ENCODE results near the gene MYH9.

The MYH9 gene

DNA sequence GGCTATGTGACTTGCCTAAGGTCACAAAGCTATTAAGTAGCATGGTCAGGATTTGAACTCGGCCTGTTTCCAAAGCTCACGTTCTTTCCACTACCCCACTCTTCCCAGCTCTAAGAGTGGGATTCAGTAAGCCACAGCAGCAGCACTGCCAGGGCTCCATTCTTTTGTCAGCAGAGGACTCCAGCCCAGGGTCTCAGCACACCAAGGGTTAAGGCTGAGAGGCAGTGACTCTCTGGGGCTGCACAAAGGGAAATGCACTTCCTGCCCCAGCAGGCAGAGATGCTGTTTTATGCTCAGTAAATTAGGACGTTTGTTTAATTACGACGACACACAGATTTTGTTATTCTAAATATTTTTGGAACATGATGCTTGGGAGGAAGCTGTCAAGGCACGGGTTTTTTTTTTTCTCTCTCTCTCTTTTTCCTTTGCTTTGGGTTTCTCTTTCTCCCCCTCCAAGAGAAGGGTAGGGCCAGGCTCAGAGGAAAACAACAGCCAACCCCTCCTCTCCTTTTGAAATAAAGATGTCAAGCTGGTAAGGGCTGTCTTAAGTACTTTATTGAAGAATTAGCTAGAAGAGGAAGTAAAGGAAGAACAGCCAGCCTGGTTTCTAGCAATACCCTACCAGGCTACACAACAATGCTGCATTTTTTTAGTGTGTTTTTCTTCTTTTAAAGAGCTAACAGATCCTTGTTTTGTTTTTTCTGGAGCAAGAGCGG, 2.8 kb downstream of the MYH9 start:
- H3K79me2 ChIP-seq: peaks cover 33% of the 10 kb centered on the region
- H2AFZ ChIP-seq: no peak overlapping the region
- no peaks in the 10 kb centered on the region for H3K9me3 ChIP-seq (ENCODE audit: control insufficient read depth, low read length)
- TF ChIP-seq, protein P1, sequence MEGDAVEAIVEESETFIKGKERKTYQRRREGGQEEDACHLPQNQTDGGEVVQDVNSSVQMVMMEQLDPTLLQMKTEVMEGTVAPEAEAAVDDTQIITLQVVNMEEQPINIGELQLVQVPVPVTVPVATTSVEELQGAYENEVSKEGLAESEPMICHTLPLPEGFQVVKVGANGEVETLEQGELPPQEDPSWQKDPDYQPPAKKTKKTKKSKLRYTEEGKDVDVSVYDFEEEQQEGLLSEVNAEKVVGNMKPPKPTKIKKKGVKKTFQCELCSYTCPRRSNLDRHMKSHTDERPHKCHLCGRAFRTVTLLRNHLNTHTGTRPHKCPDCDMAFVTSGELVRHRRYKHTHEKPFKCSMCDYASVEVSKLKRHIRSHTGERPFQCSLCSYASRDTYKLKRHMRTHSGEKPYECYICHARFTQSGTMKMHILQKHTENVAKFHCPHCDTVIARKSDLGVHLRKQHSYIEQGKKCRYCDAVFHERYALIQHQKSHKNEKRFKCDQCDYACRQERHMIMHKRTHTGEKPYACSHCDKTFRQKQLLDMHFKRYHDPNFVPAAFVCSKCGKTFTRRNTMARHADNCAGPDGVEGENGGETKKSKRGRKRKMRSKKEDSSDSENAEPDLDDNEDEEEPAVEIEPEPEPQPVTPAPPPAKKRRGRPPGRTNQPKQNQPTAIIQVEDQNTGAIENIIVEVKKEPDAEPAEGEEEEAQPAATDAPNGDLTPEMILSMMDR (IDR thresholded peaks at IDR 0.05): no peak
- peaks cover 11% of the 10 kb centered on the region for H3K4me1 ChIP-seq
- no peaks in the 10 kb centered on the region for H3K36me3 ChIP-seq (ENCODE audit: control insufficient read depth, insufficient read depth, low read length)
- peak overlapping the region; percentile 79 for H3K27ac ChIP-seq
- no peaks in the 10 kb centered on the region for H3K27me3 ChIP-seq (ENCODE audit: control insufficient read depth, insufficient read depth, low read length)
- peak overlapping the region; percentile 91 for H3K4me2 ChIP-seq (ENCODE audit: low read length)
- peak overlapping the region; percentile 71 for H3K4me3 ChIP-seq (ENCODE audit: low read depth, low read length)
- no peak overlapping the region for H3K9ac ChIP-seq

- peak overlapping the region; percentile 29 for H3K27ac ChIP-seq
- no peak overlapping the region for H3K9ac ChIP-seq
- peaks cover 45% of the 10 kb centered on the region for H3K79me2 ChIP-seq
- H3K4me3 ChIP-seq (ENCODE audit: low read depth, low read length): no peak overlapping the region
- TF ChIP-seq, protein P1 (IDR thresholded peaks at IDR 0.05): no peak
- no peak overlapping the region for H2AFZ ChIP-seq
- no peaks in the 10 kb centered on the region for H3K36me3 ChIP-seq (ENCODE audit: control insufficient read depth, insufficient read depth, low read length)
- peaks cover 11% of the 10 kb centered on the region for H3K4me1 ChIP-seq
- no peaks in the 10 kb centered on the region for H3K9me3 ChIP-seq (ENCODE audit: control insufficient read depth, low read length)
- no peaks in the 10 kb centered on the region for H3K27me3 ChIP-seq (ENCODE audit: control insufficient read depth, insufficient read depth, low read length)
- H3K4me2 ChIP-seq (ENCODE audit: low read length): no peak overlapping the region
Measured at GRCh38 chr22:36383110-36383581, 4.6 kb downstream of the MYH9 start.

DNA sequence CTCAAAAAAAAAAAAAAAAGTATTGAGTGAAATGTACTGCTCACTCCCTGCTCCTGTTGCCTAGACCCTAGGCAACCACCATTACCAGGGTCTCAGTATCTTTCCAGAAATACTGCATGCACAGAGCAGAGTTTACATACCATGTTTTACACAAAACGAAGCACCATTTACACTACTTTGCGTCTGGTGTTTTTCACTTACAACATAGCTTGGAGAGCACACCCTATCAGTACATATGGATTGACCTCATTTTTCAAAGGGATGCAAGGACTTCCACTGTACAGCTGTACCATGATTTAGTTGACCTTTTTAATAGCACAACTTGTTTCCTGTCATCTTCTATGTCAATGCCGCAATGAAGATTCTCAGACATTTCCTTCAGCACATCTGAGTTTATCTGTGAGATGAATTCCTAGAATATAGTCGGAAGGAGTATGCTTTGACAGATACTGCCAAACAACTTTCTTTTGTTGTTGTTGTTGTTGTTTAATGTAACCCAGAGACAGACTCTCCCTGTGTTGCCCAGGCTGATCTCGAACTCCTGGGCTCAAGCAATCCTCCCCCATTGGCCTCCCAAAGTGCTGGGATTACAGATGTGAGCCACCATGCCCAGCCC, 6.1 kb downstream of the MYH9 start:
- H3K4me1 ChIP-seq: peaks cover 11% of the 10 kb centered on the region
- no peak overlapping the region for H3K27ac ChIP-seq
- no peaks in the 10 kb centered on the region for H3K27me3 ChIP-seq (ENCODE audit: control insufficient read depth, insufficient read depth, low read length)
- H3K79me2 ChIP-seq: peaks cover 58% of the 10 kb centered on the region
- no peak overlapping the region for H3K9ac ChIP-seq
- no peak overlapping the region for H2AFZ ChIP-seq
- no peak overlapping the region for H3K4me3 ChIP-seq (ENCODE audit: low read depth, low read length)
- TF ChIP-seq, protein P1 (IDR thresholded peaks at IDR 0.05): no peak
- no peaks in the 10 kb centered on the region for H3K36me3 ChIP-seq (ENCODE audit: control insufficient read depth, insufficient read depth, low read length)
- H3K9me3 ChIP-seq (ENCODE audit: control insufficient read depth, low read length): no peaks in the 10 kb centered on the region
- no peak overlapping the region for H3K4me2 ChIP-seq (ENCODE audit: low read length)

- Histone ChIP-seq H3K4me3 (ENCODE audit: low read depth, low read length) (no peak overlapping the region), H3K27ac (no peak overlapping the region), H3K79me2 (peaks cover 70% of the 10 kb centered on the region), H3K4me1 (peaks cover 3% of the 10 kb centered on the region), H3K9me3 (ENCODE audit: control insufficient read depth, low read length) (no peaks in the 10 kb centered on the region), H3K4me2 (ENCODE audit: low read length) (no peak overlapping the region), H2AFZ (no peak overlapping the region), H3K27me3 (ENCODE audit: control insufficient read depth, insufficient read depth, low read length) (no peaks in the 10 kb centered on the region), H3K9ac (no peak overlapping the region), H3K36me3 (ENCODE audit: control insufficient read depth, insufficient read depth, low read length) (no peaks in the 10 kb centered on the region)
- TF ChIP-seq, protein P1 (IDR thresholded peaks at IDR 0.05): no peak
Measured at GRCh38 chr22:36379593-36380361, 8.0 kb downstream of the MYH9 start.

All from parathyroid adenoma (tissue), 2 donors.